Measurements from ENCODE around the gene TIMM17B.
"Not testable (repeated sequence)": the region's sequence is repeated elsewhere in the genome, so short reads cannot be mapped to it uniquely, and the experiment has no call there.

TIMM17B gene

DNA sequence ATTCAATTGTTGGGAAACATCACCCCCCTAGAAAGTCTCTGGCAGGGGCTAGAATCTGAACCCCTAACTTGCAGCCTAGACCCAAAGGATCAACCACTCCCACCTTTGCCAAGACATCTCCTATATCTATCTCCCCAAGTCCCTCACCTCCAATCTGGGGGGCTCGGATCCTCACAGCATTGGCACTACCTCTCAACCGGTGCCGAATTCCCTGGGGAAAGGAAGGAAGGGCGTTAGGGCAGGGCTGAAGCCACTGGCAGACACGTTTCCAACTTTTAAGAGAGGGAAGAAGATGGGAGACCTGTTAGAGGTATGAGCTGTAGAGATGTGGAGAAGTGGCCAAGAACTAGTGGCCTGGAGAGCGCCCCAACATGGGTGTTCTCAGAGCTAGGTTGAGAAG is 2.7 kb downstream of the TIMM17B start:
- DNase-seq (ENCODE audit: low read depth): no peak

GRCh38 chrX:48893556-48894348 is 3.8 kb downstream of the TIMM17B start:
- no peak for DNase-seq (ENCODE audit: low read depth)

DNA sequence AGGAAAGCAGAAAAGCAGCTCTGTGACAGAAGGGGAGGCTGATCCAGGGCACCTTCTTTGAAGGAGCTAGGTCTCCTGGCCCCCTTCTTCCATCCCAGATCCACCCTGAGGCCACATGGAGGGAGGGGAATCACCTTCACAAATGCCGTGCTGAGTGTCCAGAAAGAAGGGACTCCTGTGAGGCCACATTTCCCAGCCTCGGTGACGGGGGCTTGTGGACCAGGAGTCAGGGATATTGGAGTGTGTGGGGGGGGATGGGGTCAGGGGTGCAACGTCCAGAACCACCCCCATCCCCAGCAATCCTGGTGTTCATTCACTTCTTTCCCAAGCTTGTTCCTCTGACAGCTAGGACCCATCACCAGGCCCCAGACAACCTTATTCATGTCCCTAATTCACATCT is 4.7 kb downstream of the TIMM17B start:
- DNase-seq (ENCODE audit: low read depth): no peak

DNA sequence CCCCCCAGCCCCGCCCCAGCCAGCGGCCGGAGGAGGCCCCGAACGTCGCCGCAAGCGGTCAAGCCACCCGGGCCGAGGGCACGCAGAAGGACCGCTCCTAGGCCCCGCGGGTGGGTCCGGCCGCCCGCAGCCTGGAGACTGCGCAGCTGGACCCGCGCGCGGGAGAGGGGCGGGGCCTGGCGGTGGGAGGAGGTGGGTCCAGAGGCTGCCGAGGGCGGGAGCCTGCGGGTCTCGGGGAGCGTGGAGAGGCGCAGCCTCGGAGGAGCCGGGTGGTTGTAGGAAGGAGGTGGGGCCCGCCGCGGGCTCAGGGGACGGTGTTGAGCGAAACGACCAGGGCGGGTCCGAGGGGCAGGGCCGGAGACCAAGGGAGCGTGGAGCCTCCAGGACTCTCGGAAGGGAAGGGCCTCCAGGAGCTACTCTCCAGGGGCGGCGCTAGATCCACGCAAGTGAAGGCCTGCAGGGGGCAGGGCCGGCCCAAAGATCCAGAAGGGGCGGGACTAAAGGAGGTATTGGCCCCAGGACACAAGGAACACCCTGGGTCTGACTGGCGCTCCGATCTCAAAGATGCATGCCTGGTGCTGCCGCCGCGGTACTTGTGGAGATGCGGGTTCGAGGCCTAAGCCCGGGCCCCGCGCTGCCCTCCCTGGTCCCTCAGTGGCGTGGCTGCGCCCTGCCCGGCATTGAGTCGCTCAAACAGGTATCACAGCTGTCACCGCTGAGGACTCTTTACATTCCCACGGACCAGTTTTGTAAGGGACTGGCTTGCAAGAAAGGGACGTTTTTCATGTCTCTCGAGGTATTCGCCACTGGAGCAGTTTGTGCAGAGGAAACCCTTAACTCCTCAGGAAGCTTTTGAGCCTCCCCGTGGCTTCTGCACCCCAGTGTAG is 5.9 kb downstream of the TIMM17B start:
- peak; percentile 63 for DNase-seq (ENCODE audit: low read depth)

- DNase-seq (ENCODE audit: low read depth): no peak
These were observed 6.6 kb downstream of the TIMM17B start for GRCh38 chrX:48890934-48891401.

- no peak for DNase-seq (ENCODE audit: low read depth)
These were observed 7.2 kb downstream of the TIMM17B start for GRCh38 chrX:48890296-48890925.

DNA sequence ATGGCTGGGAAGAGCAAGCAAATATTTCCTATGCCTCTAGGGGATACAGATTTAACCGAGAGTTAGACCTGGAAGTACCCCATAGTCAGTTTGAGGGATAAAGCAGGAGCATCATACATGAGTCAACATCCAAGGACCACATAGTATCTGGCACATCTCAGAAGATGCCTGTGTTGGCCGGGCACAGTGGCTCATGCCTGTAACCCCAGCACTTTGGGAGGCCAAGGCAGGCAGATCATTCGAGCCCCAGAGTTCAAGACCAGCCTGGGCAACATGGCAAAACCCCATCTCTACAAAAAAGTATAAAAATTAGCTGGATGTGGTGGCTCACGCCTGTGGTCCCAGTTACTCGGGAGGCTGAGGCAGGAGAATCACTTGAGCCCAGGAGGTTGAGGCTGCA is 11.0 kb downstream of the TIMM17B start:
- not testable (repeated sequence) for DNase-seq (ENCODE audit: low read depth)

- no peak for DNase-seq (ENCODE audit: low read depth)
These were observed 13.8 kb downstream of the TIMM17B start for GRCh38 chrX:48883729-48884128.

DNA sequence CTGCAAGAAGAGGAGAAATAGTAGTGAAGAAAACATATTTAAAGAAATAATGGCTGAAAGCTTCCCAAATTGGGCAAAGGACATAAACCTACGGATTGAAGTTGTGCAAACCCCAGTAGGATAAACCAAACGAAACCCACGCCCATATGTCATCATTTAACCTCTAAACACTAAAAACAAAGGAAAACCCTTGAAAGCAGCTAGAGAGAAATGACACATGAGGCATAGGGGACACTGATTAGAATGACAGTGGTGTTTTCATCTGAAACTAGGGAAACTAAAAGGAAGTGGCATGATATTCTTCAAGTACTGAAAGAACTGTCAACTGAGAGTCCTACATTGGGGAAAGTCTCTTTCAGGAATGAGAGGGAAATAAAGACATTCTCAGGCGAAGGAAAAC is 20.6 kb downstream of the TIMM17B start:
- not testable (repeated sequence) for DNase-seq (ENCODE audit: low read depth)

DNA sequence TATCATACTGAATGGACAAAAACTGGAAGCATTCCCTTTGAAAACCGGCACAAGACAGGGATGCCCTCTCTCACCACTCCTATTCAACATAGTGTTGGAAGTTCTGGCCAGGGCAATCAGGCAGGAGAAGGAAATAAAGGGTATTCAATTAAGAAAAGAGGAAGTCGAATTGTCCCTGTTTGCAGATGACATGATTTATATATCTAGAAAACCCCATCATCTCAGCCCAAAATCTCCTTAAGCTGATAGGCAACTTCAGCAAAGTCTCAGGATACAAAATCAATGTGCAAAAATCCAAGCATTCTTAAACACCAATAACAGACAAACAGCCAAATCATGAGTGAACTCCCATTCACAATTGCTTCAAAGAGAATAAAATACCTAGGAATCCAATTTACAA is 25.6 kb downstream of the TIMM17B start:
- not testable (repeated sequence) for DNase-seq (ENCODE audit: low read depth)

- no peak for DNase-seq (ENCODE audit: low read depth)
These were observed 33.4 kb downstream of the TIMM17B start for GRCh38 chrX:48864210-48864609.

DNA sequence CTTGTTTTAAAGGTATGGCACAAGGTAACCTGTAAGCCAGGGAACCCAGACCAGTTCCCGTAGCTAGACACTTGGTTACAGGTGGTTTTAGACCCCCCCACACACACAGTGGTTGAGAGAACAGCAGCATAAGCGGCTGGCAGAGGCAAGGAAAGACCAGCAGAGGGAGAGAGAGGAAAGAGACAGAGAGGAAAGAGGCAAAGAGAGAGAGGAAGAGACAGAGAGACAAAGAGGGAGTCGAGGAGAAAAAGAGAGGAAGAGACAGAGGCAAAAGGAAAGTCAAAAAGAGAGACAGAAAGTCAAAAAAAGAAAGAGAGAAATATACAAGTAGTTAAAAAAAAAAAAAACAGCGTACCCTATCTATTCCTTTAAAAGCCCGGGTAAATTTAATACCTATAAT is 42.7 kb downstream of the TIMM17B start:
- DNase-seq (ENCODE audit: low read depth): no peak

DNA sequence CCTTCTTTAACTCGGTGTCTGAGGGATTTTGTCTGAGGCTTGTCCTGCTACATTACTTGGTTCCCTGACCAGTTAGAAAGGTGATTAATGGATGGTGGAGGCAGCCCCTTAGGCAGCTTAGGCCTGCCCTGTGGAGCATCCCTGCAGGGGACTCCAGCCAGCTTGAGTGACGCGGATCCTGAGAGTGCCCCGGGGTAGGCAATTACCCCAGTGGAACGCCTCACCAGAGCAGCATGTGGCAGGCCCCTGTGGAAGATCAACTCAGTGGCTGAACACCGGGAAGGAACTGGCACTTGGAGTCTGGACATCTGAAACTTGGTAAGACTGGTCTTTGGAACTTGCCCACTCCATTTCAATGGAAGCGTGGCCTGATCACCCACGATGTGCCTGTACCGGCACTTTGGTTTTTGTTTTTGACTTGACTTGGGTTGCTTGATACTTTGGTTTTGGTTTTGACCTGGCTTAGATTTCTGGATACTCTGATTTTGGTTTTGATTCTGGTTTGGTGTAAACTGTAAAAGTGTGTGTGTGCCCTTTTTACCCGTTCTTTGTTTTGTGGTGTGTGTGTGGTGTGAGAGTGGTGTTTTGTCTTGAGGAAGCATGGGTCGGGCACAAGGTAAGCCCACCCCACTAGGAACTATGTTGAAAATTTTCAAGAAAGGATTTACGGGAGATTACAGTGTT is 43.3 kb downstream of the TIMM17B start:
- not testable (repeated sequence) for DNase-seq (ENCODE audit: low read depth)

DNA sequence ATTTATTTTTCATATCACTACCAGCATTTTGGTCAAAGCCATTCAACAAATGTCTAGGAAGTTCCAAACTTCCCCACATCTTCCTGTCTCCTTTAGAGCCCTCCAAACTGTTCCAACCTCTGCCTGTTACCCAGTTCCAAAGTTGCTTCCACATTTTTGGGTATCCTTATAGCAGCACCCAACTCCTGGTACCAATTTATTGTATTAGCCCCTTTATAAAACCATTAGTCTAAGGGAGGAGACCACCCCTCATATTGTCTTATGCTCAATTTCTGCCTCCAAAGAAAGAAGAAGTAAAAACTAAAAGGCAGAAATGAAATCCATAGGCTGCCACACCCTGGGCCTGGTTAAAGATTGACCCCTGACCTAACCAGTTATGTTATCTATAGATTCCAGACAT is 44.1 kb downstream of the TIMM17B start:
- not testable (repeated sequence) for DNase-seq (ENCODE audit: low read depth)

DNA sequence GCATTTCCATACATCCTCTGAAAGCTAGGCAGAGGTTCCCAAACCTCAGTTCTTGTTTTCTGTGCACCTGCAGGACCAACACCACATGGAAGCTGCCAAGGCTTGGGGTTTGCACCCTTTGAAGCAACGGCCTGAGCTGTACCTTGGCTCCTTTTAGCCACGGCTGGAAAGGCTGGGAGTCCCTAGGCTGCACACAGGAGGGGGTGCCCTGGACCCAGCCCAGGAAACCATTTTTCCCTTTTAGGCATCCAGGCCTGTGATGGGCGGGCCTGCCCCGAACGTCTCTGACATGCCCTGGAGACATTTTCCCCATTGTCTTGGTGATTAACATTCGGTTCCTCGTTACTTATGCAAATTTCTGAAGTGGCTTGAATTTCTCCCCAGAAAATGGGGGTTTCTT is 44.7 kb downstream of the TIMM17B start:
- DNase-seq (ENCODE audit: low read depth): no peak

GRCh38 chrX:48848847-48849246 is 48.7 kb downstream of the TIMM17B start:
- DNase-seq (ENCODE audit: low read depth): no peak
